ENCODE data around the gene NUDT8.
"Not testable (repeated sequence)": the region's sequence is repeated elsewhere in the genome, so short reads cannot be mapped to it uniquely, and the experiment has no call there.

NUDT8 gene

GRCh38 chr11:67641338-67642172 lies 11.8 kb upstream of the NUDT8 start:
- DNase-seq, result no peak

DNA sequence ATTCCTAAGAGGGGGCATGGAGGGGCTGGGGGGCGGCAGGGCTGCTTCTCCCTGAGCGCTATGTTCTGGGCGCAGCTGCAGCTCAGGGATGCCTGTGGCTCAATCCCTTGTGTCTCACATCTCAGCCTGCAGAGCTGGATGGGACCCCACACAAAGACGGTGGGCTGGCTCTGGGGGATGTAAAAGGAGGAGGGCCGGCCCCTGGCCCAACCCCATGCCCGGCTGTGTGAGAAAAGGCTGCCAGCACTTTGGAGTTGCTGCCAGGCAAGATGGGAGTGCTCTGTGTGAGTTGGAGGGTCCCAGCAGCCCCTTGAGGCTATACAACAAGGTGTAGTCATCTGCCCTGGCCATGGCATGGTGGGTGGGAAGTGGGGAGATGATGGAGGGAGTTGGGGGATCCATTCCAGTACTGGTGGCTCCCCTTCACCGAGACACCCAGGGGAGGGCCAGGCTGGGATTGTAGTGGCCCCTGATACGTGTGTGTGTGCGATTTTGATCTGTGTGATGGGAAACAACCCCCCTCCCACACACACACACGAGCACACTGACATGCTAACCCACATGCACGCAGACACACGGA lies 11.1 kb upstream of the NUDT8 start:
- DNase-seq, result no peak

DNA sequence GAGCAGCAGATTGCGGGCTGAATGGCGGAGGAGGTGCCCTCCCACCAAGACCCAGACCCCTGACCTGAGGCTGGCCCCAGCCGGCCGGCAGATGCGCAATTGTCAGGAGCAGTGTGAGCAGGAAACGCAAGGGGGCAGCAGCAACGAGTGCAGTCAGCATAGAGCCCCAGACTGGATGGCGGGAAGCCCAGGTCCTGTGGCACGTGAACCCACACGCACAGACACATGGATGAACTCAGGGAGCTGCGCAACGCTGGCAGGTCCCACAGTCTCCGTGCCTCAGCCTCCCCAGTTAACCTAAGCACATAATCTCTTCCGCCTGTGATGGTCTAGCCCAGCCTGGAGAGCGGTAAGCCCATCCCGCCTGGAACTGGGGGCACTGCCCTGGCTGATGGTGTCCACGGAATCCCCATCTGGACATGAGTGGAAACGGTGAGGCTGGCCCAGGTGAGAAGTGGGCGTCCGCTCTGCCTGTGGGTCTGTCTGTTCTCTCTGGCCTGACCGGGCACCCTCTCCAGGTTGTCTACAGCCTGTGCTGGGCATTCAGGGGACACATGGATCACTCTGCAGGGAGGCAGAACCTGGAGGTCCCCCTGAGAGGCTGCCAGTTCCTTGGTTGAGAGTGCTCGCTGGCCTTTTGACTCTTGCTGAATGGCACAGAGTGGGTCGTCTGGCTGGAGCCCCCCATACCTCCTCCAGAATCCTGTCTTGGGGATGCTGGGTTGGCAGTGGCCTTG lies 10.5 kb upstream of the NUDT8 start:
- DNase-seq, result peak; percentile 15

DNA sequence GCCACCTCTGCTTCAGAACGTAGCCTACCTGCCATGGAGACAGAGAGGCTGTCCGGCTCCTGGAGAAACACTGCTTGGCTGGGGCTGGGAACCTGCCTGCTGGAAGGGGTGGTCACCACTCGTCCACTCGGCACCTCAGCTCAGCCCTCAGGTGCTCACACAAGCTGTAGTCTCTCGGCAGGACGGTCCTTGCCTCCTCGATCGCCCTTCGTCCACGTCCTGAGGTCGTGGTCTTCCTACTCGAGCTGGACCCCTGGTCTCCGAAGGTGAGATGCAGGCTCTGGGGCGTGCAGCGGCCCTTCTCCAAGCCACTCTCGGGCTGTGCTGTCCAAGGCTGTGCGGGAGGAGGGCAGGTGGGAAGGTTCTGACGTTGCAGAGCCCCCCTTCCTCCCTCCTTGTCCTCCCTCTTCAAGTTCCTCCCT lies 9.7 kb upstream of the NUDT8 start, which contains the start of gene TBX10:
TBX10 (minus strand) TSS at position 326 of the 422 bp plus-strand sequence; CDS start at position 35, 291 bp downstream.
- no peak for DNase-seq

DNA sequence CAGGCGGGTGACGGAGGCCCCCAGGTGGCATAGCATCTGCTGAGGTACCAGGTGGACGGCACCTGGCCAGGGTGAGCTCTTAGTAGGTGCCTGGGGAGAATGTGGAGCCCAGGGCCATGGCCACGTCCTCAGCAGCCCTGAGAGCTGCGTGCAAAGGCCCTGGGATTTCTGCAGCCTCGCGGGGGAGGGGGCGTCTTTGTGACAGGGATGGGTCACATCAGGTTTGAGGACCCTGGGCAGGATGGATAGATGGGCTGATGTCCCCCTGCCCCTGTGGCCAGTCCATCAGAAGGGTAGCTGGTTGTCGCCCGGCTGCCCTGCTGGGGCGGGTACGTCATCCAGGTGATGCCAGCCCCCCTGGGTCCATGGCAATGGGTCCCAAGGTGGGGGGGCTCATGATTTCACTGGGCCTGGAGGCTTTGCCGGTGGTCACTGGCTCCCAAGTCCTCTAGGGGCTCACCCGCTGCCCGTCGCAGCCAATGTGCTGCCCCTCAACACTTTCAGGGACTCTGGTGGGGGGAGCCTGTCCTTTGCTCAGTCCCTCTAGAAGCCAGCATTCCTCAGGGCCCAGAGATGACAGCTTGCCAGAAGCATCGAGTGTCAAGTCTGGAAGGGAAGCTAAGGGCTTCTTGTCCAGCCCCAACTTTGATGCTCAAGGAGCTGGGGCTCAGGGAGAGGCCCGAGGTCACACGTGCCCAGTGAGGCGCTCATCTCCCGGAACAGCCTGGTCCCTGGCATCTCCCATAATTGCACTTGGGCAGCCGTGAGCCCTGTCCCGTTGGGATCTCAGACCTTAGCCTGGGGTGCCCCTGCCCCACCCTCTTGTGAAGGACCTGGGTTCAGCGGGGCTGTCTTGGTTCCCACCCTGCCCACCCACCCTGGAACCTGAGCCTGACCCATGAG lies 9.0 kb upstream of the NUDT8 start:
- DNase-seq, result no peak

GRCh38 chr11:67637441-67637840 lies 7.7 kb upstream of the NUDT8 start:
- DNase-seq, result not testable (repeated sequence)

DNA sequence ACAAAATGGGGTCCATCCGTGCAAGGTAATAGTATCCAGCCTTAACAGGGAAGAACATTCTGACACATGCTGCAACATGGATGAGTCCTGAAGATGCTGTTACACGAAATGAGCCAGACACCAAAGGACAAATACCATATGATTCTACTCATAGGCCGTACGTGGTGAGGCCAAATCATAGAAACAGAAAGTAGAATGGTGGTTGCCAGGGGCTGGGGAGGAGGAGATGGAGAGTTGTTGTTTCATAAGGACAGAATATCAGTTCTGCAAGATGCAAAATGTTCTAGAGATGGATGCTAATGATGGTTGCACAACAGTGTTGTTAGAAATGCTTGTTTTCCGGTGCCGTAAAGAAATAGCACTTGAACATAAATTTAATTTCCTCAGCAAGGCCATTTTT lies 7.2 kb upstream of the NUDT8 start:
- no peak for DNase-seq

DNA sequence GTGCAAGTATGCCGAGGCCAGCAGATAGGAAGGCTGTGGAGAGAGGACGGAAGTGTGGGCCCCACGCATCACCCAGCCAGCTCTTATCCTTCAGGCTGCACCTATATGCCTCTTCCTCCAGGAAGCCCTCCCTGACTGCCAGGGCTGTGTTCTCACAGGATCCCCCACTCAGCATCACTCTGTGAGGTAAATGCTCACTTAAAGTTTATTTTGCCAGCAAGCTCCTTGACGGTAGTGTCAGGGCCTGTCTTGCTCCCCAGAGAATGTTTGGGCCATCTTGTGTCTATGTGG lies 5.4 kb upstream of the NUDT8 start:
- no peak for DNase-seq

GRCh38 chr11:67634366-67635230 lies 4.9 kb upstream of the NUDT8 start:
- no peak for DNase-seq

GRCh38 chr11:67633758-67634365 lies 4.1 kb upstream of the NUDT8 start:
- DNase-seq, result no peak

DNA sequence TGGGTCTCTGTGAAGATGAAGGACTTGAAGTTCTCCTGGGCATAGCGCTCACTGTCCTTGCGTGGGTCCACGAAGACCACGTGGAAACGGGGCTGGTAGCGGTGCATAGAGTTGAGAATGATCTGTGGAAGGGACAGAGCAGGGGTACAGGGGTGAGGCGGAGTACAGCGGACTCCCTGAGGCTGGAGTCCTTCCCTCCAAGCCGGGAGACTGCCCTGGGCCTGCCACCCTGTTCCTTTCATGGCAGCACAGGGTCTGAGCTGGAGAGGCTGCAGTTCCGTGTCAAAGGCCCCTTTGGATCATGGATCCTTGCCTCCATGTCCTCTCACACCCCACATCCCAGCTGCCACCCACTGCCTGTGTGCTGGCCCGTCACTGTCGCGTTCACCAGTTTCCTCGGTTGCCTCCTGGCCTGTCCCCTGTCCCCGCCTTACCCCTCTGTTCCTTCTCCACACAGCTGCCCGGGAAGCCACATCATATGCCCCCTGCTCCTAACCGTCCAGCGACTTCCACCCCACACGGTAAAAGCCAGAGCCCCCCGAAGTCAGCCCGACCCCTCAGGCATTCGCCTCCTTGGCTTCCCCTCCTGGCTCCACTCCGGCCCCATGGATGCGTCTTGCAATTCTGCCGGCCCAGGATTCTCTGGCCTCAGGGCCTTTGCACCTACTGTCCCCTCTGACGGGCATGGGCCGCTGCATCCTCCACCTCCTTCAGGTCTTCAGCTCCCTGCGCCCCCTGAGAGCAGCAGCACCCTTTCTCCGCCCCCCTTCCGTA lies 3.4 kb upstream of the NUDT8 start:
- no peak for DNase-seq

- no peak for DNase-seq
These were observed 2.6 kb upstream of the NUDT8 start for GRCh38 chr11:67632175-67632981.

GRCh38 chr11:67631853-67632174 lies 2.1 kb upstream of the NUDT8 start:
- no peak for DNase-seq

DNA sequence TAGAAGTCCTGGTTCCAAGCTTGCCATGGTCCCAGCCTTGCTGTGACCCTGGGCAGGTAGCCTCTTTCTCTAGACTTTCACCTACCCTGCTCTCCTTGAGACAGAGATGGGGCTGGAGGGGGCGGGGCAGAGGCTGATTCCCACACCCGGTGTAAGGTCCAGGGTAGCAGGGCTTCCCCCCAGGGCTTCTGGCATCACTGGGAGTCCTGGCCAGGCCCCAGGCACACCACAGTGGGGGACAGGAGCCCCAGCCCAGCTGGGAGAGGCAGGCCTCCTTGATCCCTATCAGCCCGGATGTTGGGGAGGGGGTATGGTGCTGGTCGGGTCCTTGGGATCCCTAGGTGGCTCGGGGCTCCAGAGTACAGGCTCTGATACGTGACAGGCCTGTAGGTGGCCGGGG lies 1.7 kb upstream of the NUDT8 start:
- no peak for DNase-seq

DNA sequence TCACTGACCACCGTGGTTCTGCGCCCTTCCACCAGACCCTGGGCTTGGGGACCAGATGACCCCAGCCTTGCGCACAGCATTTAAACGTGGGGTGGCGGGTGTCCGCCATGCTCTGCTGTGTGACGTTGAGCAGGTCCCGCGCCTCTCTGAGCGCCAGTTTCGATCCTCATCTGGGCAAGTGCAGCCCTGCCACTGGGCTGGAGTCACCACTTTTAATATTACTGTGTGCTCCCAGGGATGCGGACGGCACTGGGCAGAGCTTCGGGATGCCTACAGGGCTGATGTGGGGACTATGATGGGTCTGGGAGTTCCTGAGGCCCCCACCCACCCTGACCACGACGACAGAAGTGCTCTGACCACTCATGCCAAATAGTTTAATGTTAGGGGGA lies 1.2 kb upstream of the NUDT8 start:
- DNase-seq, result no peak

DNA sequence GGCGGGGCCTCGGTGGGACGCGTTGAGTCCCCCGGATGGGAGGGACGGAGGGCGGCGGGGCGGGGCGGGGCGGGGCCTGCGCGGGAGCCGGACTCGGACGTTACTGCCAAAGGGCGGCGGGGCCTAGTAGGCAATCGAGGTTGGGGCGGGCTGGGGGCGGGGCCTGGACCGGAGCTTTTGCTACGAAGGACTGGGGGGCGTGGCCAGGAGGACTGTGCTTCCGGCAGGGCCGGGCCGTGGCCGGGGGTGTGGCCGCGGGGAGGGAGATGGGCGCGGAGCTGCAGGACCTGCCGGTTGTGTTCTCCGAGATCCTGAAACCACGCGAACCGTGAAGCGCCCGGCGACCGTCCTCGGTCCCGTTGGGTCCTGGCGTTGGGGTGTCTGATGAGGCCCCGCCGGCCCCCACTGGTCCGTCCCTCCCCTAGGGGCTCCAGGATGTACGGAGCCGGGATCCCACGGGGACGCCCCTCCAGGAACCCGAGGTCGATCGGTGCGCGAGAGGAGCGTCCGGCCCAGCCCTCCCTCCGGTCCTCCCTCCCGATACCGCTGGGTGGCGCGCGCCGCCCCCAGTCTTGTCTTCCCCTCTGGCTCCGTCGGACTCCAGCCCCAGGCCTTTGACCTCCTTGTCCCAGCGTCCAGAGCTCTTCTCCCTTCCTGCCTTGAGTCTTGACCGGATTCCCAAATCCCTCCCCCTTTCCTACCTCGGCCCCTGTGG lies 648 bp upstream of the NUDT8 start:
- DNase-seq, result peak; percentile 98

DNA sequence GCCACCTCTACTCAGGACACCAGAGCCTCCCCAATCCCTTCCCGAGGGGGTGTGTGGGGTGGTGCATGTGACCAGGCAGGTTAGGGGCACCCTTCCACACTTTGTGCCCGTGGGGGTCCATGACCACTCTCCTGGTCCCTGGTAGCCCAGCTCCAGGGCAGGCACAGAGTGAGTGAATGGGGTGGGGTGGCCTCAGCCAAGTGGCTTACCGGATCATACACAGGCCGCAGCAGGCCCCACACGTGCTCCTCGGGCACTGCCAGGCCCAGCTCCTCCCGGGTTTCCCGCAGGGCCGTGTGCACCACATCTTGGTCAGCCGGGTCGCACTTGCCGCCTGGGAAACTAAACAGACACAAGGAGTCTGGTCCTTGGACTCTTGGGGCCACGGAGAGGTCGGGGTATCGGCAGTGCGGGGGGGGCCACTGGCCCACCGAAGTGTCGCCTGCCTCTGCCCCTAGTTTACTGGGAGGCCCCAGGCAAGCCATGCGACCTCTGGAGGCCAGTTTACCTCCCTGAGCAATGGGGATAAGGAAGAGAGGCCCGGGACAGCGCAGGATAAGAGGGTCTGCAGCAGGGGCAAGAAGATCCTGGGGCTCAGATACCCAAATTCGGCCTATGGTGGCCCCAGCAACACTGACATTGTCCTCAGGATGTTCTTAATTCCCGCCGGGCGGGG lies 889 bp downstream of the NUDT8 start:
- no peak for DNase-seq

GRCh38 chr11:67627812-67628624 lies 1.7 kb downstream of the NUDT8 start:
- DNase-seq, result no peak
